Keratinocyte (primary cell): Measurements from ENCODE around the gene TALDO1.

ENCODE experiments used
- CTCF ChIP-seq, 3 experiments: IDR thresholded peaks in 1 of 3; conservative IDR thresholded peaks in 1 of 3; optimal IDR thresholded peaks in 1 of 3; 2 replicates in 2 of 3; 3 replicates in 1 of 3; pipeline versions ENCODE3 to v1.5.1; 2011; ENCODE audit warnings: low read length in 3 of 3, mild to moderate bottlenecking in 3 of 3, moderate library complexity in 2 of 3, control low read depth in 1 of 3, inconsistent platforms in 1 of 3; ENCODE audit not compliant: insufficient read depth in 2 of 3; ENCODE audit errors: extremely low read depth in 1 of 3
- EZH2 ChIP-seq: IDR thresholded peaks from one replicate; pipeline ENCODE4 v1.6.1; 2012; ENCODE audit warnings: inconsistent platforms, mild to moderate bottlenecking, low read length, moderate library complexity

- TF ChIP-seq CTCF (optimal IDR thresholded peaks at IDR 0.05 in 1 of 3, IDR thresholded peaks at IDR 0.05 in 1 of 3, conservative IDR thresholded peaks at IDR 0.05 in 1 of 3; ENCODE audit: extremely low read depth in 1 of 3, insufficient read depth in 2 of 3, low read length in 3 of 3) (no peak), EZH2 (no peak)
Measured at GRCh38 chr11:726278-727220, 20.7 kb upstream of the TALDO1 start.
